AG04449 (cell line): ENCODE measurements around the gene RNF225.

Experiments used
- CTCF ChIA-PET: fragments of 350-600 bp; formaldehyde crosslinking; extraction: SDS; loops from one replicate; lab custom pipeline; 2021; ENCODE audit warnings: antibody characterized with exemption; lab: Yijun Ruan, JAX
- POLR2A ChIA-PET: fragments of 400-600, 350-600 bp; formaldehyde crosslinking; extraction: SDS; loops from one replicate; lab custom pipeline; 2020; ENCODE audit warnings: antibody characterized with exemption, inconsistent platforms; lab: Yijun Ruan, JAX
- DNase-seq: peaks from one replicate; pipeline ENCODE4 v3.0.0-alpha.2; 2010; ENCODE audit warnings: low read depth, low spot score
- H3K4me3 ChIP-seq: 2 replicates; pipeline ENCODE4 v1.5.1; 2011; ENCODE audit warnings: low read depth, mild to moderate bottlenecking, control low read depth, low read length
- TF ChIP-seq, protein P1 (sequence below): IDR thresholded peaks from one replicate; pipeline ENCODE4 v1.5.1; 2011; ENCODE audit warnings: mild to moderate bottlenecking, moderate library complexity, low read length, control low read depth, inconsistent platforms; ENCODE audit not compliant: insufficient read depth; ENCODE audit errors: missing control alignments

The RNF225 gene

DNA sequence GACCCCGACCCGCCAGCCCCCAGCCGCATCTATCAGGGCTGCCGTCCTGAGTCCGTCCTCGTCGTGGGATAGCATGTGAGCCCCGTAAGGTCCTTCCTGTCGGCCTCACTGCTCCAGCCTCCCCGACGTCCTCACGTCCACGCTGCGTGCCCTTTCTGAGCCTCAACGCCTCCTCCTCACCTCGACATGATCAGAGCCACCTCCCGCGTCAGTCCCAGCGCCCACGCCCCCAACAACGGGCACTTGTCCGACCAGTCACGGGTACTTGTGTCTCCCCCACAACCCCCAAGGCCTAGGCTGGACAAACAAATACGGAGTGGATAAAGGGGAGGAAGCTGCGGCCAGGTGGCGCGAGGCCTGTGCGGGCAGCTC, 33.6 kb upstream of the RNF225 start:
- POLR2A ChIA-PET: interaction anchor here (0.7 to 1.4 kb wide), 6 partner anchors 10 to 198 kb away, joined by 3 to 22 read pairs (median 3); partner anchors contain the start of gene ZSCAN22
- CTCF ChIA-PET: interaction anchor here (1.3 to 1.4 kb wide), 2 partner anchors 12 to 13 kb away, joined by 3 to 4 read pairs; no protein-coding TSS in a partner anchor
- TF ChIP-seq, protein P1, sequence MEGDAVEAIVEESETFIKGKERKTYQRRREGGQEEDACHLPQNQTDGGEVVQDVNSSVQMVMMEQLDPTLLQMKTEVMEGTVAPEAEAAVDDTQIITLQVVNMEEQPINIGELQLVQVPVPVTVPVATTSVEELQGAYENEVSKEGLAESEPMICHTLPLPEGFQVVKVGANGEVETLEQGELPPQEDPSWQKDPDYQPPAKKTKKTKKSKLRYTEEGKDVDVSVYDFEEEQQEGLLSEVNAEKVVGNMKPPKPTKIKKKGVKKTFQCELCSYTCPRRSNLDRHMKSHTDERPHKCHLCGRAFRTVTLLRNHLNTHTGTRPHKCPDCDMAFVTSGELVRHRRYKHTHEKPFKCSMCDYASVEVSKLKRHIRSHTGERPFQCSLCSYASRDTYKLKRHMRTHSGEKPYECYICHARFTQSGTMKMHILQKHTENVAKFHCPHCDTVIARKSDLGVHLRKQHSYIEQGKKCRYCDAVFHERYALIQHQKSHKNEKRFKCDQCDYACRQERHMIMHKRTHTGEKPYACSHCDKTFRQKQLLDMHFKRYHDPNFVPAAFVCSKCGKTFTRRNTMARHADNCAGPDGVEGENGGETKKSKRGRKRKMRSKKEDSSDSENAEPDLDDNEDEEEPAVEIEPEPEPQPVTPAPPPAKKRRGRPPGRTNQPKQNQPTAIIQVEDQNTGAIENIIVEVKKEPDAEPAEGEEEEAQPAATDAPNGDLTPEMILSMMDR: no peak
- peak overlapping the region; percentile 67 for H3K4me3 ChIP-seq
- no peak for DNase-seq

DNA sequence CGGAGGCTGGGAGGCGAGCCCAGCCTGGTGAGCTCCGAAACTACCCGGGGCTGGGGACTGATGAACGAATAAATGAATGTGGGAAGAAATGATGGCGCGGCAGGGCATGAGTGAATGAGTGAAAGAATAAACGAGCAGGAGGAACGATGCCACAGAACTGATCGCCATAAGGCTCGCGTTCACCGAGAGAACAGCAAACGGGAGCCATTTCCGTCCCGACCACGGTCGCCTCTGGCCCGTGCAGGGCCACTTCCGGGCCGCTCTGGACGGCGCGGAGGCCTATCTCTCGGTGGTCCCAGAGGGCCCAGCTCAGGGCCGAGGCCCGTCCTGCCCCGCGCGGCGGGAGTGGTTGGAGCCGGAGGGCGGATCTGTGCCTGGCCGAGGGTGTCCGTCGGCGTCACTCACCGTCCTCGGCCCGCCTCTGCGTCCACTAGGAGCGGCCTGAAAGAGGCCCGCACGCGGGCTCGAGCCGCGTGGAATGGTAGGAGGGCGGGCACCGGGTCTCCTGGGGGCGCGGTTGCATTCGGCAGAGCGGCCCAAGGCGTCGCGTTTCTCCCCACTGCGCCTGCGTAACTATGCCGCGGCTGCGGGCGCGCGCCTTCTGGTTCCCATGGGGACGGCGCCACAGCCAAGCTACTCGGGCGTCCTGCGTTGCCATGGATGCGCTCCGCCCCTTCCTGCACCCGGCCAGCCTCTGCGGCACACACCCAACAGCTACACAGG, 33.0 kb upstream of the RNF225 start, which contains the start of gene ZNF497:
ZNF497 (minus strand) TSS at position 480 of the 723 bp plus-strand sequence. CDS start 5,116 bp downstream, outside the sequence.
- POLR2A ChIA-PET: interaction anchor here (0.6 to 1.4 kb wide), 11 partner anchors 11 to 197 kb away, joined by 3 to 22 read pairs (median 3); partner anchors contain the start of genes ZBTB45, ZNF584, ZNF8 and ZSCAN22
- peak within 1 kb of the TSS; percentile 67 for H3K4me3 ChIP-seq
- CTCF ChIA-PET: interaction anchor here (0.8 to 1.4 kb wide), 3 partner anchors 11 to 17 kb away, joined by 3 to 4 read pairs (median 3); no protein-coding TSS in a partner anchor
- TF ChIP-seq, protein P1: peak; percentile 2
- DNase-seq: peak; percentile 66

DNA sequence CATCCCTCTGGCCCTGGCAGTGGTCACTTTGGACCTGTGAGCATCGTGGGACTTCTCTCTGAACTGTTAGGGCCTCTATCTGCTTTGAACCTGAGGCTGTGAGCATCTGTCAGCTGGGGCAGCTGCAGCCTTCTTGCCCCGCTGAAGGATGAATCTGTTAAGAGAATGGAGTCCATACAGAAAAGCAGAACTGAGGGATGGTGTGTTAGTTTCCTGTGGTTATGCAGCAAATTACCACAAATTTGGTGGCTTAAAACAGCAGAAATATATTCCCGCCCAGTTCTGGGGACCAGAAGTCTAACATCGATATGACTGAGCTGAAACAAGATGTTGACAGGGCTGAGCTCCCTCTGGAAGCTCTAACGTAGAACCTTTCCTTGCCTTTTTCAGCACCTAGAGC, 31.3 kb upstream of the RNF225 start:
- POLR2A ChIA-PET: interaction anchor here (1.2 kb wide), 1 partner anchor 16 kb away, joined by 5 read pairs; no protein-coding TSS in a partner anchor
- TF ChIP-seq, protein P1: no peak
- no peak overlapping the region for H3K4me3 ChIP-seq
- CTCF ChIA-PET: interaction anchor here (1.5 kb wide), 1 partner anchor 9 kb away, joined by 7 read pairs; no protein-coding TSS in a partner anchor
- DNase-seq: no peak

DNA sequence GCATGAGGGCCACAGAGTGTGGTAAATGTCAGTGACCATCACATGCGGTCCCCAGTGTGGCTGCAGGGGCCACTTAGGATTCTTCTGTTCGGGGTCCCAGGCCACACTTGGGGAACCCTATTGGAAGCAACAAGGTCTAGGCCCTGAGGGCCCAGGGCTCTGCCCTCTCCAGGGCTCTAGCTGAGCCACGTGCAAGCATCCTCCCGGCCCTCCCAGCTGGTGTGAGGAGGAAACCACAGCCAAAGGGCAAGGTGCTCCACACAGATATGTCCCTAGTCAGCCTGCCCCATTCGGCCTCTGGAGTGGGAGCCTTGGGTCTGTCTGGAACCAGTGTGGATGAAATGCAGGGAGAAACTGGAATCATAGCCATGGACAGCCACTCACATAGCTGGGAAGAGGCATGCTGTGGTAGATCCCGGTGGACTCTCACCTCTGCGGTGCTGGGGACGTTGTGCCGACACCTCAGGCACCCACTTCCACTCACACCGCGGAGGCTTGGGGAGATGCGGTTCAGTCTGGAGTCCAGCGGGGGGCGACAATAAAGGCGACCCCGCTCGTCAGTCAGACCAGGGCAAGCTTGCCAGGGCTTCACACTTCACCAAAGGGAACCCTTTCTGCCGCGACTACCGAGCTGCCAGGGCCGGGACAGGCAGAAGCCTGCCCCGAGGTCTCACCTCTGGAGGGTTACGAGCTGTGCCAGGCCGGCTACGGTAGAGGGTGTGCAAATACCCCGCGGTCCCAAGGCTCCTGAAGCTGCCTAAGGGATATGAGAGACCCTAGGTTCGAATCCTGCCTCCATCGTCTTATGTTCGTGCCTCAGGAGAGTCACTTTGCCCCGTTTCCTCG, 28.6 kb upstream of the RNF225 start:
- POLR2A ChIA-PET: no interaction called here

DNA sequence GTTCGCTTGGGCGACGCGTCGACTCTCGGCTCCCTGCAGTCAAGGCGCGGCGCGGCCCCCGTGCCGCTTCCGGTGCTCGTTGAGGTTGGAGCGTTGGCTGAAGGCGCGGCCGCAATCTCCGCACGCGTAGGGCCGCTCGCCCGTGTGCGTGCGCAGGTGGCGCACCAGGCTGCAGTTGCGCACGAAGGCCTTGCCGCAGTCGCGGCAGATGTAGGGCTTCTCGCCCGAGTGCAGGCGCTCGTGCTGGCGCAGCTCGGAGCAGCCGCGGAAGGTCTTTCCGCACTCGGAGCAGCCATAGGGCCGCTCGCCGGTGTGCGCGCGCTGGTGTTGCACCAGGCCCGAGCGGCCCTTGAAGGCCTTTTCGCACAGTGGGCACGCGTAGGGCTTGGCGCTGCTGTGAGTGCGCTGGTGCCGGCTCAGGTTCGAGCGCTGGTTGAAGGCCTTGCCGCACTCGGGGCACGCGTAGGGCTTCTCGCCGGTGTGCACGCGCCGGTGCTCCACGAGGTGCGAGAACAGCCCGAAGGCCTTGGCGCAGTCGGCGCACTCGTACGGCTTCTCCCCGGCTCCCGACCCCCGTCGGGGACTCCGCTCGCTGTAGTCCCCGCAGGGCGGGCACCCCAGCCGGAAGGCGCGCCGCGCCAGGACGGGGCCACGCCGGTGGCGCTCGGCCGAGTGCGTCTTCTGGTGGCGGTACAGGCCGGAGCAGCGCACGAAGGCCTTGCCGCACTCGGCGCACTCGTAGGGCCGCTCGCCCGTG, 27.6 kb upstream of the RNF225 start:
- ChIA-PET CTCF (no interaction called here), POLR2A (no interaction called here)
- no peak overlapping the region for H3K4me3 ChIP-seq
- TF ChIP-seq, protein P1: no peak
- no peak for DNase-seq

More for the DNA sequence above, 28.6 kb upstream of the RNF225 start:
- H3K4me3 ChIP-seq: no peak overlapping the region
- TF ChIP-seq, protein P1: no peak
- CTCF ChIA-PET: no interaction called here
- DNase-seq: no peak
